Epithelial cell of proximal tubule (primary cell): ENCODE data around the gene FYTTD1. TPM values are rescaled to one million over a fixed set of nuclear protein-coding genes. Genes with fewer than 3 reads are reported as not detected.

Experiments
- DNase-seq: peaks from one replicate; pipeline ENCODE4 v3.0.0-alpha.2; 2011; ENCODE audit warnings: low read depth
- H3K4me3 ChIP-seq: 2 replicates; pipeline ENCODE4 v1.5.1; 2011; ENCODE audit warnings: low read depth, mild to moderate bottlenecking, low read length
- CTCF ChIP-seq: conservative IDR thresholded peaks from 2 replicates; pipeline ENCODE4 v1.5.1; 2012; ENCODE audit warnings: low read depth, mild to moderate bottlenecking, low read length
- total RNA-seq: library from RNA; depleted of rRNA; stranded (reverse); fragments of >200 nt; gene quantifications from 2 replicates; pipeline ENCODE4 v1.2.3, GENCODE V29; 2015

Gene FYTTD1
- total RNA-seq, 1 donor from 2014 or later: 21.0 TPM

DNA sequence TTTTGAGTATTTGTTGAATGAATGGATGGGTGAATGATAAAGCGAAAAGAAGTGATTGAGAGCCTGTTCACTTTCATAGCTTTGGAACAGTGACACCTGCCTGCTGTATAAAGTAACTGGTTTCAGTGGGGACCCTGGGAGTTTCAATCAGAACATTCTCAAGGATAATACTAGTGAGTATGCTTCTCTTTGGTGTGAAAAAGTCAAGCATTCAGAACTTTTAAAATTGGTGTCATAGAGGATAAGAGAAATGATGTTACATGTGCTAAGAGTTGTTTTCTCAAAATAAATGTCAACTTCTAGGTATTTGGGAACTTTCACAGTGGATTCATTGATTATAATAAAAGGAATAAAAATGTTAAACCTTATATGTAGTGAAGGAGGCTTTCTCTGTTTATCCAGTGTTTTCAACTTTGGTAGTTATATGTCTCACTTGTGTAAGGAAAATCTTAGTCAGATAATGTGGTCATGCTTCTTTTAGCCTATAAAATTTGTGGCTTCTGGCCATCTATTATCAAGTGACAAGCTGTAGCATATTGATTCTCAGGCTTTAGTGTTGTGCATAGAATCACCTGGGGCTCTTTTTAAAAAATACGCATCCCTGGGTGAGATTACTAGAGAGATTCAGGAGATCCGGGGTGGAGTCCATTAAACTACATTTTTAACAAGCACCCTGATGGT lies 53.2 kb downstream of the FYTTD1 start:
- DNase-seq: no peak
- peak; percentile 52 for TF ChIP-seq CTCF
- no peak overlapping the region for H3K4me3 ChIP-seq

DNA sequence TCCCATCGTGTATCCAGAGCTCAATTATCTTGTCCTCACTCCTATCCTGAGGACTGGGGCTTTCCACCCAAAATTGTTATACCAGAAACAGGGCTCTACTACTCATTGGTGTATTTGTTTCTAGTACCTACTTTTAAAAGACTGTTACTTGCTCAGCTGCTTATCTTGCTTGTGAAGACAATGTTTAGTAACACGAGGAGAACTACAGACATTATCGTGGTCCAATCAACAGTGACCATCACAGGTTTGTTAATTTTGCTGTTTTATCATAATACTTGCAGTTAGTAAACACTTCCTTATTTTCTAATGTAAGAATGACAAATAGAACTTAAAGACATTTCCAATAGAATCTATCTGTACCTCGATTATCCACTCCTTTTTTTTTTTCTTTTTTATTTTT lies 54.8 kb downstream of the FYTTD1 start:
- TF ChIP-seq CTCF: no peak
- H3K4me3 ChIP-seq: no peak overlapping the region

GRCh38 chr3:197807969-197808587 lies 58.4 kb downstream of the FYTTD1 start:
- H3K4me3 ChIP-seq: no peak overlapping the region
- no peak for TF ChIP-seq CTCF
- no peak for DNase-seq

More for the DNA sequence above, 54.8 kb downstream of the FYTTD1 start:
- no peak for DNase-seq

DNA sequence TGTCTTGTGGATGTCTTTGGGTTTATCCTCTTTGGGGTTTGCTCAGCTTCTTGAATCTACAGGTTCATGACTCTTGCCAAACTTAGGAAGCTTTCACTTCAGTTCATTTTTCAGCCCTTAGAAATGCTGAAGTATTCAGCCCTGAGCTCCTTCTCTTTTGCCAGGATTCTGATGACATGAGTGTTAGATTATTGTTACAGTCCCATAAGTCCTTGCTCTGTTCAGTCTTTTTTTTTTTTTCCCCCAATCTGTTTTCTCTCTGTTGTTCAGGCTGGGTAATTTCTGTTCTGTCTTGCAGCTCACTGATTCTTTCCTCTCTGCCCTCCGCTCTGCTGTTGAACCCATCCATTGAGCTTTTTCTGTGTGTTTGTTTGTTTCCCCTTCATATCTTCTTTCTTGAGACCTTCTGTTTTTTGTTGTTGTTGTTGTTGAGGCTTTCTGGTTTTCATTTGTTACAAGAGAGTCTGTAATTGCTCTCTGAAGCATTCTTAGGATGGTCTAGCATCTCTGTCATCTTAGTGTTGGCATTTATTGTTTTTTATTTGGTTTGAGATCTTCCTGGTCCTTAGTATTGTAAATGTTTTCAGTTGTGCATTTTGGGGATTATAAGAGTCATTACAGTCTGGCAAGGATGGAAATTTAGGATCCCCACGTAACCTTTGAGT lies 59.8 kb downstream of the FYTTD1 start:
- no peak overlapping the region for H3K4me3 ChIP-seq
- DNase-seq: no peak
- TF ChIP-seq CTCF: no peak

DNA sequence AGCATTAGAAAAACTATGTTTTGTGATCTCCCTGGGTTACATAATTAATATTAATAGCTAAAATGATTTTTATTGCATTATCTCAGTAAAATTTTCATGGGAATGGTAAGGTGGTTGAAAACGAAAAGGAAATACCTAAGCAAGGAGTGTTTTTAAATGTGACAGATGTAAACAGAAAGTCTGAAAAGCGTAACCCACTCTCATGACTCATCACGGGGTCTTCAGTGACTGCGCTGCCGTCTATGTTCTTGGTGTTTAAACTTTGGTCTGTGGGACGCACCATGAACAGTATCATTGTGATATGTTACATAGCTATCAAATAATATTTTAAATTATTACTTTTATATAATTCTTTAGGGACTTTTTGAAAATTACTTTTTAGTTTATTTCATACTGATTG lies 61.2 kb downstream of the FYTTD1 start:
- H3K4me3 ChIP-seq: no peak overlapping the region
- no peak for DNase-seq
- TF ChIP-seq CTCF: no peak

DNA sequence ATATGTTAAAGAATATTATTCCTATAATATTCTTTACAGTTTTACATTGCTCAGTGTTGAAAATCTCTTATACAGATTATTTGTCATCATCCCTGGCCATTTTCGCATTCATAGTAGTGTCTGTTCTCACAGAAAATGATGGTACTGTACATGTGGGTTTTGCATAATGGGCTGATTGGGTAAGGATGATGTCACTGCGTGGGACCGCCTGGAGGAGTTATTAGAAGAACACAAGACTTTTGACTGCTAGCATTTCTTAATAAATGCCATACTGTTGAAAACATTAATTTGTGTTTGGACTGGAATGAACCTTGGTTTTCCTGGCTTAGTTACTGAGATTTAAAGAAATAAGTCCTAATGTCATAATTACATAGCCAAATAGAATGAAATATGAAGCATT lies 61.7 kb downstream of the FYTTD1 start:
- TF ChIP-seq CTCF: no peak
- no peak for DNase-seq
- no peak overlapping the region for H3K4me3 ChIP-seq

DNA sequence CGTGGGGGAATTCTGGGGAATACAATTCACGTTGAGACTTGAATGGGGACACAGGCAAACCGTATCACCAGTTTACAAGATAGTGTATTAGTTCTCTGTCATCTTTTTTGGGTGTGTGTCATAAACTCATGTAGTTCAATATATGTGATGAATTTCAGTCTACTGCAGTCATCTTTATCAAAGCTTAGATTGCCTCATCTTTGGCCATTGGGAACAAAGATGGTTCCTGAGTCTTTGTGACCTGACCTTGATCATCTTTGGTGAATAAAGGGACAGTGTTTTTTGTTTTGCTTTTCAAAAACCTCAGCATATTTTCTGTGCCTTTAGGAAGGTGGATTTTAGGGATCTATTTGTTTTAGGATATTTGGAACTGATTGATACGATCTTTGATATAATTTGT lies 64.7 kb downstream of the FYTTD1 start:
- DNase-seq: no peak
- no peak for TF ChIP-seq CTCF
- H3K4me3 ChIP-seq: no peak overlapping the region
